Kidney (tissue), 14 donors: ENCODE measurements around the gene C1QL3. TPM values are rescaled to one million over a fixed set of nuclear protein-coding genes. Genes with fewer than 3 reads are reported as not detected.

Source experiments
- DNase-seq, 5 donors: peaks; one replicate each; pipeline ENCODE4 v3.0.0-alpha.2; 2013 to 2020
- FAIRE-seq: peaks from 2 replicates; lab custom pipeline; 2012; peaks lifted over from hg19 to GRCh38; lab: Jason Lieb, UNC
- H3K27ac ChIP-seq, 2 donors: one replicate each; pipeline ENCODE4 v1.7.0; 2013; ENCODE audit warnings: low read depth in 2 of 2, low read length in 2 of 2, inconsistent platforms in 1 of 2
- H3K27me3 ChIP-seq: one replicate; pipeline ENCODE4 v1.7.1; 2013; ENCODE audit warnings: low read length, inconsistent platforms; ENCODE audit not compliant: control insufficient read depth, insufficient read depth
- H3K36me3 ChIP-seq, 3 donors: one replicate each; pipeline versions ENCODE4 v1.7.0 to v1.7.1; 2013; ENCODE audit warnings: low read length in 3 of 3, control low read depth in 1 of 3, inconsistent platforms in 1 of 3; ENCODE audit not compliant: insufficient read depth in 3 of 3, control insufficient read depth in 2 of 3
- H3K4me1 ChIP-seq, 3 donors: one replicate each; pipeline versions ENCODE4 v1.7.0 to v1.7.1; 2013; ENCODE audit warnings: low read length in 3 of 3, inconsistent platforms in 1 of 3, low read depth in 1 of 3; ENCODE audit not compliant: control insufficient read depth in 2 of 3, insufficient read depth in 2 of 3
- H3K4me3 ChIP-seq, 3 donors: one replicate each; pipeline versions ENCODE4 v1.7.0 to v1.8.1; 2013; ENCODE audit warnings: low read length in 3 of 3, control low read depth in 1 of 3, inconsistent platforms in 1 of 3
- H3K9ac ChIP-seq, 3 donors: one replicate each; pipeline versions ENCODE4 v1.7.0 to v1.7.1; 2013; ENCODE audit warnings: low read length in 3 of 3, control low read depth in 1 of 3, inconsistent platforms in 1 of 3
- H3K9me3 ChIP-seq, 3 donors: one replicate each; pipeline versions ENCODE4 v1.7.0 to v1.7.1; 2013; ENCODE audit warnings: low read length in 3 of 3, control low read depth in 1 of 3, inconsistent platforms in 1 of 3; ENCODE audit not compliant: control insufficient read depth in 2 of 3, insufficient read depth in 1 of 3
- intact Hi-C: fragments of 100-400 bp; cut with DNase I; formaldehyde crosslinking; loops from one replicate; pipeline ENCODE4 v1.11.1; 2022
- polyA plus RNA-seq: library from polyadenylated mRNA; stranded (reverse); fragments of 350-450 nt; fragmentation: Illumina TruSeq; extraction: RNeasy Lipid Tissue Mini Kit (QIAGEN cat#74804); gene quantifications from one replicate; pipeline ENCODE4 v1.2.3, GENCODE V29; 2014; ENCODE audit warnings: low read depth, low replicate concordance; ENCODE audit not compliant: insufficient read depth
- total RNA-seq: library from RNA; stranded (reverse); fragmentation: NEBNext Ultra II Directional; extraction: Animal tissue kit (Norgen Biotek cat#: 25700); gene quantifications from one replicate; pipeline ENCODE4 v1.2.1, GENCODE V29; 2021
- TF ChIP-seq, protein P1 (sequence below): IDR thresholded peaks from 3 replicates; pipeline ENCODE4 v1.5.1; 2012; ENCODE audit warnings: mild to moderate bottlenecking, moderate library complexity, borderline replicate concordance; ENCODE audit not compliant: insufficient read depth; ENCODE audit errors: extremely low read depth
- donor health status: control.
- donor health status: control.
- donor health status: control.
- donor health status: control.
- donor health status: control.
- donor health status: DM: yes; HTN: yes; CAD: no.
- donor health status: Normal renal cell carcinoma (clear cell type).

Gene C1QL3
- total and polyA plus RNA-seq, 2 donors from 2014 or later, result not detected

DNA sequence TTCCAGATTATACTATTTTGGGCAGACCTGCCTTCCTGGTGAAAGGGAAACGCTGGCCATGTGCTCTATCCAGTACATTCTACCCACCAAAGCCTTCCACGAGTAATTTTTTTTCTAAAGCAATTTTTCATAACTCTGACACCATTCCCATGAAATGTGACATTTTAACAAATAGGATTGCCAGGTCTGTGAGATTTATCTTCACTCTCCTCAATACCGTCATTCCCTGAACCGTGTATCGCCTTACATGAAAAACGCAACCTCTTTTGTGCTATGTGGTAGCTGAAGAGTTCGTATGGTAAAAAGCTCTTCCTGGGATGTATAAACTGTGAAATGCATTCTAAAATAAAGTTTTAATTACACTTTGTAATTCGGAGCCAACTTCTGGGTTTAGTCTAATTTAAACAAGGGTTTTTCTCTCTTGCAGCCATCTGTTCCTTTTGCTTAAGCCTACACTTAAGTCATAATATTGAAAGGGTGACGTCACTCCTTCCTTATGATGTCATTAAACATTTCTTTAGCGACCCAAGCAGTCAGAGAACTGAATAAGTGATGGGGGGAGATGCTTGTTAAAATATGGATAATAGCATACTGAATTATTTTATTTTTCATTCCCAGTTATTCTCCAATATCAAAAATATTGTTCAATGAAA, 27.7 kb downstream of the C1QL3 start:
- FAIRE-seq, result no peak

DNA sequence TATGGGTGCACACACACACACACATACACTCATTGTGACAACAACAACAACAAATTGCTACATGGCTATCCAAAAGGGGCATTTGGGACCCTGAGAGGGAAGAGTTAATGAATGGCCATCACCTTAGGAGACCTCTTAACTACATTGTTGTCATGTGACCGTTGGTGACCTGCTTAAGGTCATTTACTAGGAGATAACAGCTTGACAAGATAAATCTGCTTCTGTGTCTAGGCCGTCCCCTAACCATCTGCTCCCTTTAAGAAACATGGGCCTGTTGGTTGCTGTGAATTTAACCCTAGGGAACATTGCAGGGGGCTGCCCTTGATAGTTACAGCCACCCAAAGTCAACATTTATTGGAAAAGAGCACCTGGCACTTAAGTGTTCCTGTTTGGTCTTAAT, 29.7 kb downstream of the C1QL3 start:
- Histone ChIP-seq H3K27ac (no peak overlapping the region), H3K4me3 (no peak overlapping the region), H3K36me3 (peaks cover 0 to 9% (median 0%) of the 10 kb centered on the region in 3 donors), H3K9ac (no peak overlapping the region), H3K9me3 (no peaks in the 10 kb centered on the region), H3K4me1 (no peaks in the 10 kb centered on the region), H3K27me3 (no peaks in the 10 kb centered on the region)
- intact Hi-C loops, result no loop called here
- TF ChIP-seq, protein P1, sequence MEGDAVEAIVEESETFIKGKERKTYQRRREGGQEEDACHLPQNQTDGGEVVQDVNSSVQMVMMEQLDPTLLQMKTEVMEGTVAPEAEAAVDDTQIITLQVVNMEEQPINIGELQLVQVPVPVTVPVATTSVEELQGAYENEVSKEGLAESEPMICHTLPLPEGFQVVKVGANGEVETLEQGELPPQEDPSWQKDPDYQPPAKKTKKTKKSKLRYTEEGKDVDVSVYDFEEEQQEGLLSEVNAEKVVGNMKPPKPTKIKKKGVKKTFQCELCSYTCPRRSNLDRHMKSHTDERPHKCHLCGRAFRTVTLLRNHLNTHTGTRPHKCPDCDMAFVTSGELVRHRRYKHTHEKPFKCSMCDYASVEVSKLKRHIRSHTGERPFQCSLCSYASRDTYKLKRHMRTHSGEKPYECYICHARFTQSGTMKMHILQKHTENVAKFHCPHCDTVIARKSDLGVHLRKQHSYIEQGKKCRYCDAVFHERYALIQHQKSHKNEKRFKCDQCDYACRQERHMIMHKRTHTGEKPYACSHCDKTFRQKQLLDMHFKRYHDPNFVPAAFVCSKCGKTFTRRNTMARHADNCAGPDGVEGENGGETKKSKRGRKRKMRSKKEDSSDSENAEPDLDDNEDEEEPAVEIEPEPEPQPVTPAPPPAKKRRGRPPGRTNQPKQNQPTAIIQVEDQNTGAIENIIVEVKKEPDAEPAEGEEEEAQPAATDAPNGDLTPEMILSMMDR, result no peak
- FAIRE-seq (no peak), DNase-seq (no peak)

More for the DNA sequence above, 27.7 kb downstream of the C1QL3 start:
- Histone ChIP-seq H3K36me3 (peaks cover 0 to 16% (median 0%) of the 10 kb centered on the region in 3 donors), H3K27ac (no peak overlapping the region), H3K4me3 (no peak overlapping the region), H3K9ac (no peak overlapping the region), H3K9me3 (no peaks in the 10 kb centered on the region), H3K4me1 (no peaks in the 10 kb centered on the region), H3K27me3 (no peaks in the 10 kb centered on the region)
- TF ChIP-seq, protein P1, result no peak
- no peak for DNase-seq
- intact Hi-C loops, result no loop called here

DNA sequence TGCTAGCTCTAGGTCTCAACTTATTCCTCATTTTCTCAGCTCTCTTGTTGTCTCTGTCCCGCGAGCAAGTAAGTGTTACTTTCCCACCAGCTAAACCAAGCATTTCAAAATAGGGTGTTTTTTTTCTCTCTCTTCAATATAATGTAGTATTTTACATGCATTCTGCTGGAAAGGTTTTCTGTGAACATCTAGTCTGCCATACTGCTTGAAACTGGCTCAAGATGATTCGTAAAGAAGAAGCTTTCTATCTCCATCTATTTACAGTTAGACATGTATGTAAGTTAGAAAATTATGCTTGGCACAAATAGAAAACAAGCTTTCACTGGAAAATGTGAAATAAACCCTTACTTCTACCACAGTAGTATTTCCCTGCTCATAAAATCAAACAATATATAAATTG, 31.2 kb downstream of the C1QL3 start:
- no peak for FAIRE-seq
- Histone ChIP-seq H3K9me3 (no peaks in the 10 kb centered on the region), H3K27me3 (no peaks in the 10 kb centered on the region), H3K9ac (no peak overlapping the region), H3K4me3 (no peak overlapping the region), H3K36me3 (peaks cover 0 to 16% (median 0%) of the 10 kb centered on the region in 3 donors), H3K27ac (no peak overlapping the region), H3K4me1 (no peaks in the 10 kb centered on the region)
- TF ChIP-seq, protein P1, result no peak
- no peak for DNase-seq
- intact Hi-C loops, result no loop called here
